MM.1S (cell line): ENCODE measurements around the gene GPC5.

Source experiments
- DNase-seq: peaks from one replicate; pipeline ENCODE4 v3.0.0-alpha.2; 2015
- H2AFZ ChIP-seq: fragments of 300-600 bp; sonication (generic); 2 replicates; pipeline ENCODE4 v1.6.0; 2016; ENCODE audit warnings: antibody characterized with exemption, low read length
- H3F3A ChIP-seq: fragments of 300-600 bp; sonication (generic); 2 replicates; pipeline ENCODE4 v1.6.1; 2016; ENCODE audit warnings: mild to moderate bottlenecking, antibody characterized with exemption, low read length, moderate library complexity, mixed read lengths; ENCODE audit not compliant: insufficient read depth
- H3K27ac ChIP-seq: fragments of 300-600 bp; sonication (generic); 2 replicates; pipeline ENCODE4 v1.5.1; 2016; ENCODE audit warnings: mild to moderate bottlenecking, low read length
- H3K27me3 ChIP-seq: fragments of 300-600 bp; sonication (generic); replicated peaks from 2 replicates; pipeline ENCODE4 v1.6.0; 2016; ENCODE audit warnings: low read length; ENCODE audit not compliant: insufficient read depth
- H3K36me3 ChIP-seq: fragments of 300-600 bp; sonication (generic); replicated peaks from 2 replicates; pipeline ENCODE4 v1.6.1; 2016; ENCODE audit warnings: mild to moderate bottlenecking, low read length, mixed read lengths; ENCODE audit not compliant: insufficient read depth
- H3K4me1 ChIP-seq: fragments of 300-600 bp; sonication (generic); 2 replicates; pipeline ENCODE4 v1.6.1; 2016; ENCODE audit warnings: low read length, mixed read lengths
- H3K4me2 ChIP-seq: fragments of 300-600 bp; sonication (generic); 2 replicates; pipeline ENCODE4 v1.6.0; 2016; ENCODE audit warnings: low read depth, low read length
- H3K4me3 ChIP-seq: fragments of 300-600 bp; sonication (generic); 2 replicates; pipeline ENCODE4 v1.5.1; 2016; ENCODE audit warnings: low read length, mixed read lengths
- H3K79me2 ChIP-seq: fragments of 300-600 bp; sonication (generic); 2 replicates; pipeline ENCODE4 v1.6.1; 2016; ENCODE audit warnings: mixed run types, low read length, mixed read lengths
- H3K9ac ChIP-seq: fragments of 300-600 bp; sonication (generic); 2 replicates; pipeline ENCODE4 v1.6.1; 2016; ENCODE audit warnings: low read length, mixed read lengths
- H3K9me2 ChIP-seq: fragments of 300-600 bp; sonication (generic); replicated peaks from 2 replicates; pipeline ENCODE4 v1.6.1; 2016; ENCODE audit warnings: mild to moderate bottlenecking, low read length, mixed read lengths; ENCODE audit not compliant: insufficient read depth
- H3K9me3 ChIP-seq: fragments of 300-600 bp; sonication (generic); replicated peaks from 2 replicates; pipeline ENCODE4 v1.6.1; 2016; ENCODE audit warnings: mild to moderate bottlenecking, low read length, mixed read lengths; ENCODE audit not compliant: insufficient read depth
- H4K20me1 ChIP-seq: fragments of 300-600 bp; sonication (generic); 2 replicates; pipeline ENCODE4 v1.6.1; 2016; ENCODE audit warnings: mild to moderate bottlenecking, low read length, moderate library complexity, mixed read lengths; ENCODE audit not compliant: insufficient read depth
- CTCF ChIP-seq: fragments of 300-600 bp; sonication (generic); IDR thresholded peaks from 2 replicates; pipeline ENCODE4 v1.5.1; 2016; ENCODE audit warnings: antibody characterized with exemption, low read length, mixed read lengths
- EZH2 ChIP-seq: fragments of 300-600 bp; sonication (generic); optimal IDR thresholded peaks from 2 replicates; pipeline ENCODE3; 2017; ENCODE audit warnings: low read depth, mild to moderate bottlenecking, antibody characterized with exemption, low read length, mixed read lengths
- EZH2phosphoT487 ChIP-seq: fragments of 300-600 bp; sonication (generic); IDR thresholded peaks from 2 replicates; pipeline ENCODE4 v1.6.1; 2018; ENCODE audit warnings: antibody characterized with exemption, low read length

The GPC5 gene

DNA sequence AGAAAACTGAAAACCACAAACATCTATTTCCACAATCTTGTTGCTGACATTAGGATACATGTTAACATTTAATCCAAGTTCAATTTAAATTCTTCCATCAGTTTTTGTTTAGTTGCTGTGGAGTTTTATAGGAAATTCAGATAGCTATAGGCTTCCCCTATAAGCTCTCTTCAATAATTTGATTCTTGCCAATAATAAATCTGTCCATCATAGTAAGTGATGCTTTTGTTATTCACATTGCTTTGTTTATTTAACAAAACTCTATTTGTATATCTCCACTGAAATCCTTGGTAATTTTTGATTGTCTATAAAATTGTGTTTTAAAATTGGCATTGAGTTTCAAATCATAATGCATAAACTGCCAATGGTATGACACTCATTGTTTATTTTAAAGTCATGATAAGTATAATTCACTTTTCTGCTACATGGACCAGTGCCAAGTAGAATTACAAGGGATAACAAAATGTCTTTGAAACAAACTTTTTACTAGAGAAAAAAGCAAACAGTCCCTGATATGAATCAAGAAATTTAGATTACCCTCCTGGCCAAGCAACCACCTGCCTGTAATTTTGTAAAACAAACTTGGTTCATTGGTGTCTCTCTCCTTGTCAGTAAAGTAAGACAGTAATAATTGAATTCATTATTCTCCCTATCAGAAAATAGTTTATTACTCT, 1250.9 kb downstream of the GPC5 start:
- Histone ChIP-seq H4K20me1 (no peaks in the 10 kb centered on the region), H3K9me3 (no peaks in the 10 kb centered on the region), H3K36me3 (no peaks in the 10 kb centered on the region), H3K27me3 (no peaks in the 10 kb centered on the region), H3K9ac (no peak overlapping the region), H2AFZ (no peak overlapping the region), H3K27ac (no peak overlapping the region), H3K4me2 (no peak overlapping the region), H3K4me3 (no peak overlapping the region), H3K9me2 (no peaks in the 10 kb centered on the region), H3K79me2 (no peaks in the 10 kb centered on the region), H3F3A (no peaks in the 10 kb centered on the region), H3K4me1 (no peaks in the 10 kb centered on the region)
- DNase-seq = no peak
- no peak for TF ChIP-seq EZH2
- TF ChIP-seq CTCF = no peak
- TF ChIP-seq EZH2phosphoT487 = no peak

- TF ChIP-seq CTCF (no peak), EZH2phosphoT487 (no peak), EZH2 (no peak)
- no peaks in the 10 kb centered on the region for H3K27me3 ChIP-seq
- H3K27ac ChIP-seq = no peak overlapping the region
- H2AFZ ChIP-seq = no peak overlapping the region
- no peaks in the 10 kb centered on the region for H3K9me2 ChIP-seq
- no peak overlapping the region for H3K4me2 ChIP-seq
- H3K36me3 ChIP-seq = no peaks in the 10 kb centered on the region
- DNase-seq = no peak
- no peaks in the 10 kb centered on the region for H3K79me2 ChIP-seq
- H4K20me1 ChIP-seq = no peaks in the 10 kb centered on the region
- H3K4me1 ChIP-seq = no peaks in the 10 kb centered on the region
- no peak overlapping the region for H3K4me3 ChIP-seq
- H3K9ac ChIP-seq = no peak overlapping the region
- H3F3A ChIP-seq = no peaks in the 10 kb centered on the region
- no peaks in the 10 kb centered on the region for H3K9me3 ChIP-seq
Measured at GRCh38 chr13:92656103-92656502, 1257.7 kb downstream of the GPC5 start.

- no peak for DNase-seq
- Histone ChIP-seq H4K20me1 (no peaks in the 10 kb centered on the region), H3K4me1 (no peaks in the 10 kb centered on the region), H3K9me3 (no peaks in the 10 kb centered on the region), H3K36me3 (no peaks in the 10 kb centered on the region), H3K27me3 (no peaks in the 10 kb centered on the region), H3K27ac (no peak overlapping the region), H3K4me2 (no peak overlapping the region), H3K4me3 (no peak overlapping the region), H3K79me2 (no peaks in the 10 kb centered on the region), H2AFZ (no peak overlapping the region), H3K9me2 (no peaks in the 10 kb centered on the region), H3F3A (no peaks in the 10 kb centered on the region), H3K9ac (no peak overlapping the region)
- TF ChIP-seq EZH2 (no peak), EZH2phosphoT487 (no peak), CTCF (no peak)
Measured at GRCh38 chr13:92656648-92657047, 1258.2 kb downstream of the GPC5 start.
